HL-60 (cell line): Measurements from ENCODE around the gene FAM240A.

ENCODE experiments used
- GABPA ChIP-seq: IDR thresholded peaks from 2 replicates; pipeline ENCODE4 v1.6.1; 2012; ENCODE audit warnings: low read depth
- TF ChIP-seq, protein P1 (sequence below): IDR thresholded peaks from 2 replicates; pipeline ENCODE4 v1.6.1; 2012; ENCODE audit warnings: low read depth; ENCODE audit not compliant: insufficient replicate concordance

DNA sequence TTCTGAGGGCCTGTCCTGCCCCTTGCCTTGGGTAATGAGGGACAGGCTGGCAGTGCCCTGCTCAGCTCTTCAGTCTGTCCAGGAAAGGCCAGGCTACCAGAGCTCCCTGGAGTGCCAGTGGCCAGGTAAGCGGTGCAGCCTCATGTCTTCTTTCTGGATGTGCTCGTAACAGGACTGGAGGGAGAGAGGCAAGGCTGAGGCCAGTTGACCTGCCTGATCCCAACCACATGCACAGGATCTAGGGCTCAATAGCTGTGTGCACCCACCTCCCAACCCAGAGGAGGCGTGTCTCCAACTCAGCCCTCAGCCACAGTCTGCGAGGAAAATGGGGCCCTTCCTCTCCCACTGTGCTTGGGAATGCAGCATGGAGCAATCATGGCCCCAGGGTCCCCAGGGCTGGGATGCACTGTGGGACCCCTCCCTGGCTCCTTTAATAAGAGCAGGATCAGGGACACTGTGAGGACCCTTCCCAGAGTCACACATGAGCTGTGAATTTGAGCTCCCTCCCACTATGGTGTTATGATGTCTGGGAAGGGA lies 58.6 kb downstream of the FAM240A start:
- TF ChIP-seq, protein P1, sequence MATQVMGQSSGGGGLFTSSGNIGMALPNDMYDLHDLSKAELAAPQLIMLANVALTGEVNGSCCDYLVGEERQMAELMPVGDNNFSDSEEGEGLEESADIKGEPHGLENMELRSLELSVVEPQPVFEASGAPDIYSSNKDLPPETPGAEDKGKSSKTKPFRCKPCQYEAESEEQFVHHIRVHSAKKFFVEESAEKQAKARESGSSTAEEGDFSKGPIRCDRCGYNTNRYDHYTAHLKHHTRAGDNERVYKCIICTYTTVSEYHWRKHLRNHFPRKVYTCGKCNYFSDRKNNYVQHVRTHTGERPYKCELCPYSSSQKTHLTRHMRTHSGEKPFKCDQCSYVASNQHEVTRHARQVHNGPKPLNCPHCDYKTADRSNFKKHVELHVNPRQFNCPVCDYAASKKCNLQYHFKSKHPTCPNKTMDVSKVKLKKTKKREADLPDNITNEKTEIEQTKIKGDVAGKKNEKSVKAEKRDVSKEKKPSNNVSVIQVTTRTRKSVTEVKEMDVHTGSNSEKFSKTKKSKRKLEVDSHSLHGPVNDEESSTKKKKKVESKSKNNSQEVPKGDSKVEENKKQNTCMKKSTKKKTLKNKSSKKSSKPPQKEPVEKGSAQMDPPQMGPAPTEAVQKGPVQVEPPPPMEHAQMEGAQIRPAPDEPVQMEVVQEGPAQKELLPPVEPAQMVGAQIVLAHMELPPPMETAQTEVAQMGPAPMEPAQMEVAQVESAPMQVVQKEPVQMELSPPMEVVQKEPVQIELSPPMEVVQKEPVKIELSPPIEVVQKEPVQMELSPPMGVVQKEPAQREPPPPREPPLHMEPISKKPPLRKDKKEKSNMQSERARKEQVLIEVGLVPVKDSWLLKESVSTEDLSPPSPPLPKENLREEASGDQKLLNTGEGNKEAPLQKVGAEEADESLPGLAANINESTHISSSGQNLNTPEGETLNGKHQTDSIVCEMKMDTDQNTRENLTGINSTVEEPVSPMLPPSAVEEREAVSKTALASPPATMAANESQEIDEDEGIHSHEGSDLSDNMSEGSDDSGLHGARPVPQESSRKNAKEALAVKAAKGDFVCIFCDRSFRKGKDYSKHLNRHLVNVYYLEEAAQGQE, result no peak
- no peak for TF ChIP-seq GABPA
